ENCODE data around the gene FCN1. TPM values are rescaled to one million over a fixed set of nuclear protein-coding genes. Genes with fewer than 3 reads are reported as not detected.

The FCN1 gene
- polyA plus RNA-seq, result not detected in 2 replicates

GRCh38 chr9:134917431-134918373 lies at the start of gene FCN1:
FCN1 (minus strand) TSS chr9:134917912; CDS start chr9:134917871, 41 bp downstream.

GRCh38 chr9:134880484-134881312 lies 37.0 kb downstream of the FCN1 start, which contains the start of gene FCN2:
FCN2 (plus strand) TSS chr9:134880810; CDS start chr9:134880822, 12 bp downstream.

Other genes with a start within 250 kb of the FCN1 start
- gene FCN2, start 37.1 kb downstream of the FCN1 start, polyA plus RNA-seq, result not detected in 2 replicates
- 48.1 and 207 TPM in 2 replicates for gene OLFM1, start 169.8 kb upstream of the FCN1 start, polyA plus RNA-seq

Data from Purkinje cell (primary cell).